Stimulated activated CD4-positive, alpha-beta T cell treated with anti-CD3 and anti-CD28 coated beads, Interleukin-15, amount 100 ng/mL, for 24 hours (primary cell): ENCODE results near the gene LOXHD1.

Experiments used
- DNase-seq: peaks from one replicate; pipeline ENCODE4 v3.0.0-alpha.2; 2020

Gene LOXHD1

GRCh38 chr18:46627136-46627535, 29.9 kb downstream of the LOXHD1 start:
- no peak for DNase-seq

- no peak for DNase-seq
Observed at GRCh38 chr18:46625069-46625468, 32.0 kb downstream of the LOXHD1 start.

- peak; percentile 22 for DNase-seq
Observed at GRCh38 chr18:46624127-46624526, 32.9 kb downstream of the LOXHD1 start.

- peak; percentile 45 for DNase-seq
Observed at GRCh38 chr18:46623541-46623940, 33.5 kb downstream of the LOXHD1 start.

GRCh38 chr18:46622999-46623398, 34.0 kb downstream of the LOXHD1 start:
- DNase-seq = no peak

- no peak for DNase-seq
Observed at GRCh38 chr18:46622451-46622850, 34.6 kb downstream of the LOXHD1 start.

- DNase-seq = no peak
Observed at GRCh38 chr18:46621871-46622270, 35.1 kb downstream of the LOXHD1 start.

- DNase-seq = no peak
Observed at GRCh38 chr18:46621111-46621766, 35.8 kb downstream of the LOXHD1 start.

- DNase-seq = no peak
Observed at GRCh38 chr18:46619559-46619958, 37.5 kb downstream of the LOXHD1 start.

- no peak for DNase-seq
Observed at GRCh38 chr18:46615720-46616119, 41.3 kb downstream of the LOXHD1 start.

- DNase-seq = no peak
Observed at GRCh38 chr18:46609048-46609447, 48.0 kb downstream of the LOXHD1 start.

GRCh38 chr18:46607926-46608325, 49.1 kb downstream of the LOXHD1 start:
- DNase-seq = no peak

- no peak for DNase-seq
Observed at GRCh38 chr18:46601141-46601805, 55.7 kb downstream of the LOXHD1 start.

GRCh38 chr18:46596119-46596518, 60.9 kb downstream of the LOXHD1 start:
- no peak for DNase-seq

- DNase-seq = no peak
Observed at GRCh38 chr18:46591783-46592391, 65.1 kb downstream of the LOXHD1 start.

- DNase-seq = no peak
Observed at GRCh38 chr18:46590103-46590502, 66.9 kb downstream of the LOXHD1 start.

GRCh38 chr18:46588971-46589660, 67.9 kb downstream of the LOXHD1 start:
- DNase-seq = no peak

GRCh38 chr18:46587600-46587999, 69.4 kb downstream of the LOXHD1 start:
- DNase-seq = no peak

GRCh38 chr18:46583711-46584110, 73.3 kb downstream of the LOXHD1 start:
- no peak for DNase-seq

- DNase-seq = no peak
Observed at GRCh38 chr18:46581648-46582047, 75.4 kb downstream of the LOXHD1 start.

- DNase-seq = no peak
Observed at GRCh38 chr18:46578987-46579386, 78.0 kb downstream of the LOXHD1 start.

GRCh38 chr18:46577546-46577945, 79.5 kb downstream of the LOXHD1 start:
- DNase-seq = no peak

- no peak for DNase-seq
Observed at GRCh38 chr18:46575851-46576250, 81.2 kb downstream of the LOXHD1 start.

- no peak for DNase-seq
Observed at GRCh38 chr18:46574743-46575115, 82.3 kb downstream of the LOXHD1 start.
